ENCODE measurements around the gene AIM2.

The AIM2 gene

DNA sequence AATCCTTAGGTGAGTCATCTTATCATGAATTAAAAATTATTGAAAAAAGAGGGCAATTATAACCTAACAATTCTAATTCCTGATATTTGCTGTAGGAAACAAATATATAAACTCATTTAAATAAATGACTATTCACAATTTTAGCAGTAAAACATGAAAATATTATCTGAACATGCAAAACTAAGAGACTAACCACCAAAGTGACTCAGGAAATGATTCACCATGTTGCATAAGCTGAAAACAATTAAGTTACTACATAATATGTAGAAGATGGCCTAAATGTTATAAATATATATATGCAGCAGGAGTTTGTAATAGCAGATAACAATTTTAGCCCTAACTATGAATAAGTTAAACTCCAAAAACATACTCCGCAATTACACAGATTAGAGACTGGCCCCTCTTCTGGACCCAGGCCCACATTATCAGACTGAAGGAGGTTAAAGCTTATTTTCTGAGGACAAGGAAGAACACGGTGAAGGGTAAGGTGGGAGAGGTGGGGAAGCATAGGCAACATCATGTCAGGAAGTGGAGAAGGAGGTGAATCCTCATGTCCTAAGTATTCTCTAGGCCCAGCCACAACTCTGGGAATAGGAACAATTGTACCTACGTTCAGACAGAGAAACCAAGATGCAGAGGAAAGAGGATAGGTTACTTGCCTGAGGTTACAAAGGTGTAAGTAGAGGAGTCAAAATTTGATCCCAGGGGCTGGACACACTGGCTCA lies 15.6 kb upstream of the AIM2 start:
- no peak overlapping the region for H3K27ac ChIP-seq (ENCODE audit: low read depth, low read length)
- H3K36me3 ChIP-seq (ENCODE audit: control insufficient read depth in 1 of 2, insufficient read depth in 2 of 2, low read length in 2 of 2): no peaks in the 10 kb centered on the region
- H3K9ac ChIP-seq (ENCODE audit: low read depth in 1 of 2, low read length in 2 of 2): no peak overlapping the region
- H3K27me3 ChIP-seq (ENCODE audit: control insufficient read depth in 1 of 2, insufficient read depth in 2 of 2, low read length in 2 of 2): no peaks in the 10 kb centered on the region
- no peaks in the 10 kb centered on the region for H3K9me3 ChIP-seq (ENCODE audit: control insufficient read depth in 1 of 2, low read length in 2 of 2)
- no peak overlapping the region for H3K4me3 ChIP-seq (ENCODE audit: low read depth in 1 of 2, low read length in 2 of 2)
- no peaks in the 10 kb centered on the region for H3K4me1 ChIP-seq (ENCODE audit: control insufficient read depth in 1 of 2, insufficient read depth in 2 of 2, low read length in 2 of 2)

DNA sequence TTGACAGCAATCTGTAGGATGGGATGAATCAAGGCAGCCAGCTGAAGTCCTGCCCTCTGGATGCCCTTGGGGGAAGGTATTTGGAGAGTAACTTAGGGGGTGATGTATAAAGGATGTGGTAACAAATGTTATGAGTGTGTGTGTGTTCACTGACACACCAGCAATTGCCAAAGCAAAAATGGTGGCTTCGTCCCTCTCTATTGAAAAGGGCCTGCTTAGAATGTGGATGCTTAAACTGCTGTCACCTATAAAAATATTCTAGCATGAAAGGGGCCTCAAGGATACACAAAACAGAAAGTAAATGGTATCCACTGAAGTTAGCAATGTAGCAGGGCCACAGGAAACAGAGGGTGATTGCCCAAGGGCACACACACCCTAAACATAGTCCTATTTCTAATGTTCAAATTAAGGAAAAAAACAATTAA lies 15.1 kb upstream of the AIM2 start:
- Histone ChIP-seq H3K4me1 (ENCODE audit: control insufficient read depth in 1 of 2, insufficient read depth in 2 of 2, low read length in 2 of 2) (no peaks in the 10 kb centered on the region), H3K4me3 (ENCODE audit: low read depth in 1 of 2, low read length in 2 of 2) (no peak overlapping the region), H3K9me3 (ENCODE audit: control insufficient read depth in 1 of 2, low read length in 2 of 2) (no peaks in the 10 kb centered on the region), H3K27me3 (ENCODE audit: control insufficient read depth in 1 of 2, insufficient read depth in 2 of 2, low read length in 2 of 2) (no peaks in the 10 kb centered on the region), H3K9ac (ENCODE audit: low read depth in 1 of 2, low read length in 2 of 2) (no peak overlapping the region), H3K27ac (ENCODE audit: low read depth, low read length) (no peak overlapping the region), H3K36me3 (ENCODE audit: control insufficient read depth in 1 of 2, insufficient read depth in 2 of 2, low read length in 2 of 2) (no peaks in the 10 kb centered on the region)

DNA sequence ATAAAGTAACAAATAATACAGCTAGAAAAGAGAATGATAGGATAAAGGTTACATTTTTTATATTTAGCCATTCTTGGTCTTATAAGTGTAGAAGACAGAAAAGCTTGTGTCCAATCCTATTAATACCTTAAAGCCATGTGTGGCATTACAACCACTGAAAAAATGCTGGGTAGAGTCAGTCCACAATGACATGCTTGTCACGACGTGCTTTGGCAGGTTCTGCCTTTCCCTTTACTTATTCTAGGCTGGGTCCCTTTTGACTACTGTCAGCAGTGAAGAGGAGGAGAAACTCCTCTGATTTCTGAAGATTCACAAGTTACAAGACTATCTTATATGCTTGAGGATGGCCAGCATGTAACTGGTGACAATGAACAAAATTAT lies 14.6 kb upstream of the AIM2 start:
- no peaks in the 10 kb centered on the region for H3K36me3 ChIP-seq (ENCODE audit: control insufficient read depth in 1 of 2, insufficient read depth in 2 of 2, low read length in 2 of 2)
- no peaks in the 10 kb centered on the region for H3K9me3 ChIP-seq (ENCODE audit: control insufficient read depth in 1 of 2, low read length in 2 of 2)
- no peaks in the 10 kb centered on the region for H3K4me1 ChIP-seq (ENCODE audit: control insufficient read depth in 1 of 2, insufficient read depth in 2 of 2, low read length in 2 of 2)
- no peak overlapping the region for H3K27ac ChIP-seq (ENCODE audit: low read depth, low read length)
- no peak overlapping the region for H3K4me3 ChIP-seq (ENCODE audit: low read depth in 1 of 2, low read length in 2 of 2)
- no peak overlapping the region for H3K9ac ChIP-seq (ENCODE audit: low read depth in 1 of 2, low read length in 2 of 2)
- no peaks in the 10 kb centered on the region for H3K27me3 ChIP-seq (ENCODE audit: control insufficient read depth in 1 of 2, insufficient read depth in 2 of 2, low read length in 2 of 2)

DNA sequence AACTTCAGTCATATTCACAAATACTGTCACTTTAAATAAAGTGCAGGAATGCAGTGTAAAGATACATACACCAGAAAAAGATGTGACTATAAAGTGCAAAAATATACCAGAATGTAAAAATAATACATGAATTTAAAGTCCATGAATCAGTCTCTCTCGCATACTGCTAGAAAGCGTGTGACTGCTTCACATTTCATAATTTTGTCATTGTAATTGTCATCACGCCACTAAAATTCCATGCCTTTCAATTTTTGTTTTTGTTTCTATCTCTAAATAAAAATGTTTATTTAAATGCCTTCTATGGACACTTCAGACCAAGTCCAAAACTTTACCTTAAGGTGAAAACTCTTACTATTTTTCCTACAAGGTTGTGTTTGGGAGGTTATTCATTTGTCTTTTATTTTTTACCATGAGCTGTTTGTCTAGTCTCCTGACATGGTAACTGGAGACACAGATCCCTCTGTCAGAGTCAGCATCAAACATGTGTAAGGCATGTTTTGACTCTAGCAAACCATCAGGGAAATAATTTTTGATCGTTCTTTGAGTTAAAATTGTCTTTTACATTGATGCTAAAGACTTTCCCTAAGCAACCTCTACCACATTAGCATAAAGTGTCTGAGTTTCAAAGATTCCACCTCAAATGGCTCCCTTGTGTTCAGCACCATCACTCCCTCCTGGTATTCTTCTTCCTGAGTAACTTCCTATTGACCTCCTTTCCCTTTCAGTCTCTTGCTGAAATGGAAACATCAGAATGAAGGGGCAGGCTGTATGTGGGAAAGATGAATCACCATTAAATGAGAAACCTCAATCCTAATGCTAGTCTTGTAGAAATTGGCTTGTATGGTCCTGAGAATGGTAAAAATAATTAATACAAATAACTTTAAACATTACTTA lies 14.0 kb upstream of the AIM2 start:
- Histone ChIP-seq H3K9me3 (ENCODE audit: control insufficient read depth in 1 of 2, low read length in 2 of 2) (no peaks in the 10 kb centered on the region), H3K4me1 (ENCODE audit: control insufficient read depth in 1 of 2, insufficient read depth in 2 of 2, low read length in 2 of 2) (no peaks in the 10 kb centered on the region), H3K9ac (ENCODE audit: low read depth in 1 of 2, low read length in 2 of 2) (no peak overlapping the region), H3K27me3 (ENCODE audit: control insufficient read depth in 1 of 2, insufficient read depth in 2 of 2, low read length in 2 of 2) (no peaks in the 10 kb centered on the region), H3K27ac (ENCODE audit: low read depth, low read length) (no peak overlapping the region), H3K36me3 (ENCODE audit: control insufficient read depth in 1 of 2, insufficient read depth in 2 of 2, low read length in 2 of 2) (no peaks in the 10 kb centered on the region), H3K4me3 (ENCODE audit: low read depth in 1 of 2, low read length in 2 of 2) (no peak overlapping the region)

DNA sequence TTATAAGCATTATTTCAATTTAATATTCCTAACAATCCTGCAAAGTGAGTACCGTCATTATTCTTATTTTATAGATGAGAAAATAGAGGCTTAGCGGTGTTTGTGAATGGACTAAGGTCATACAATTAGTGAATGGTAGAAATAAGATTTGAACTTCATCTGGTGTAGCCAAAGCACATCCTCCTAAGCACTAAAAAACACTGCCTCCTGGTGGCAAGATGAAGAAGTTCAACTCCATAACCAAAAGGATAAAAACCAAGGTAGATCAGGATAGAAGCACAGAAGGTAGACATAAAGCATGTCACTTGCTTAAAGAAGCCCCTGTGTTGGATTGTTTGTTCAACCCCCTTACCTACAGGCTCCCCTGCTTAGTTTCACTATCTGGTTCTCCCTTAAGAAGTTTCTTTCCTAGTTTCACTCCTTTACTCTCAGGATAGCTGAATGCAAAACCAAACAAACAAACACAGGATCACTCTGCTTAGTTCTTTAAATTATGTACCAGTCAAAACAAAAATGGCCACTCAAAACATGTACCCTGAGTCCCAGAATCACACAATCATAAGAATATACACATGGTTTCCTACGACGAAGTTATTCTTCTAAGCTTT lies 12.7 kb upstream of the AIM2 start:
- Histone ChIP-seq H3K27me3 (ENCODE audit: control insufficient read depth in 1 of 2, insufficient read depth in 2 of 2, low read length in 2 of 2) (no peaks in the 10 kb centered on the region), H3K36me3 (ENCODE audit: control insufficient read depth in 1 of 2, insufficient read depth in 2 of 2, low read length in 2 of 2) (no peaks in the 10 kb centered on the region), H3K9me3 (ENCODE audit: control insufficient read depth in 1 of 2, low read length in 2 of 2) (no peaks in the 10 kb centered on the region), H3K4me3 (ENCODE audit: low read depth in 1 of 2, low read length in 2 of 2) (no peak overlapping the region), H3K27ac (ENCODE audit: low read depth, low read length) (no peak overlapping the region), H3K9ac (ENCODE audit: low read depth in 1 of 2, low read length in 2 of 2) (no peak overlapping the region), H3K4me1 (ENCODE audit: control insufficient read depth in 1 of 2, insufficient read depth in 2 of 2, low read length in 2 of 2) (no peaks in the 10 kb centered on the region)

DNA sequence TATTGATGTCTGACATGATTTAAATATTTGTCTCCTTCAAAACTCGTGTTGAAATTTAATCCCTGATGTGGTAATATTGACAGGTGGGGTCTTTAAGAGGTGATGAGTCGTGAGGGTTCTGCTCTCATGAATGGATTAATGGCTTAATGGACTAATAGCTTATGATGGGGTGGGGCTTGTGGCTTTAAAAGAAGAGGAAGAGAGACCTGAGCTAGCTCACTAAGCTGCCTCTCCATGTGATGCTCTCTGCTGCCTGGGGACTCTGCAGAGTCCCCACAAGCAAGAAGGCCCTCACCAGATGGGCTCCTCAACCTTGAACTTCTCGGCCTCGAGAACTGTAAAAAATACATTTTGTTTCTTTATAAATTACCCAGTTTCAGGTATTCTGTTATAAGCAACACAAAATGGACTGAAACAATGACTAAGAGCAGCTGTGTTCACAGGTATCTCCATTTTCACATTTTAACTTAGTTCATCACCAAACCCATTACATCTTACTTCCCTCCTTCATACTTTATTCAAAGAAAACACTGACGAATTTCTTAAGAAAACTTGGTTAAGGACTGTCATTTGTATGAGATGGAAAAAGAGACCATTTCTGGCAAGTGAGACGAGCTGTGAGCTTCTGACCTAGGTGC lies 12.1 kb upstream of the AIM2 start:
- no peaks in the 10 kb centered on the region for H3K4me1 ChIP-seq (ENCODE audit: control insufficient read depth in 1 of 2, insufficient read depth in 2 of 2, low read length in 2 of 2)
- no peaks in the 10 kb centered on the region for H3K9me3 ChIP-seq (ENCODE audit: control insufficient read depth in 1 of 2, low read length in 2 of 2)
- H3K4me3 ChIP-seq (ENCODE audit: low read depth in 1 of 2, low read length in 2 of 2): no peak overlapping the region
- H3K27me3 ChIP-seq (ENCODE audit: control insufficient read depth in 1 of 2, insufficient read depth in 2 of 2, low read length in 2 of 2): no peaks in the 10 kb centered on the region
- no peaks in the 10 kb centered on the region for H3K36me3 ChIP-seq (ENCODE audit: control insufficient read depth in 1 of 2, insufficient read depth in 2 of 2, low read length in 2 of 2)
- no peak overlapping the region for H3K9ac ChIP-seq (ENCODE audit: low read depth in 1 of 2, low read length in 2 of 2)
- no peak overlapping the region for H3K27ac ChIP-seq (ENCODE audit: low read depth, low read length)

DNA sequence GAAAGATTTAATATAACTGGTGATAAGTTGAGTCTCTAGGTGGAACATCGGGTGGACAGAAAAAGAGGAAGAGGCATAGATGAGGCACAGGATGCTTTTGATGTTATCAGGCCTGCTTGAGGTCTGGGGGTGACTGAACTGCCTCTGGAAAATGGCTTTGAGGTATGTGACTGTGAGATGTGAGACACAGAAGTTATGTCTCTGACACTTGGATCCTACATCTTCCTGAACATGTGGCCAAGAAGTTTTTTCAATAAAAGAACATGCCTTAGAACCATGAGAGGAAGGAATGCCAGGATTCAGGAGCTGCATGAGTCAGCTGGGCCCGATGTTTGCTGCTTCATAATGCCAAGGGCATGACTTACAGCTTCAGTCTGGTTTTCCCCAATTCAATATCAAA lies 11.5 kb upstream of the AIM2 start:
- Histone ChIP-seq H3K9ac (ENCODE audit: low read depth in 1 of 2, low read length in 2 of 2) (no peak overlapping the region), H3K4me1 (ENCODE audit: control insufficient read depth in 1 of 2, insufficient read depth in 2 of 2, low read length in 2 of 2) (no peaks in the 10 kb centered on the region), H3K4me3 (ENCODE audit: low read depth in 1 of 2, low read length in 2 of 2) (no peak overlapping the region)

DNA sequence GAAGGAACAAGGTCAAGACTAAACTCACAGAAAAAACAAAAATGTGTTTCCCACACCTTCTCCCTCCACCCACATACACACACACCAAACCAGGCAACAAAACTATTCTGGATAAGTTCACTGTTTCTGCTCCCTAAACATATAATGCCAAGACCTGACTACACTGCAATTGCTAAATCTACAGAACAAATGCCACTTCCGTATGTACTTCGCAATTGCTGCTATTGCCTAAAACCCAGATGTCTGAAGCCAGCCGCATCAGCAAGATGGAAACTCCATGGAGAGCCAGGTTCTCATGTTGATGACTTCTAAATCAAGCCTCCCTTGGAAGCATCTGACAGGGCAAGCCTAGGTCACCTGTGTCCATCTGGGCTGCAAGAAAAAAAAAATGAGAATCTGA lies 8.3 kb upstream of the AIM2 start:
- Histone ChIP-seq H3K27ac (ENCODE audit: low read depth, low read length) (no peak overlapping the region), H3K4me3 (ENCODE audit: low read depth in 1 of 2, low read length in 2 of 2) (no peak overlapping the region)

More for the DNA sequence above, 11.5 kb upstream of the AIM2 start:
- Histone ChIP-seq H3K9me3 (ENCODE audit: control insufficient read depth in 1 of 2, low read length in 2 of 2) (no peaks in the 10 kb centered on the region), H3K27me3 (ENCODE audit: control insufficient read depth in 1 of 2, insufficient read depth in 2 of 2, low read length in 2 of 2) (no peaks in the 10 kb centered on the region), H3K36me3 (ENCODE audit: control insufficient read depth in 1 of 2, insufficient read depth in 2 of 2, low read length in 2 of 2) (no peaks in the 10 kb centered on the region), H3K27ac (ENCODE audit: low read depth, low read length) (no peak overlapping the region)

DNA sequence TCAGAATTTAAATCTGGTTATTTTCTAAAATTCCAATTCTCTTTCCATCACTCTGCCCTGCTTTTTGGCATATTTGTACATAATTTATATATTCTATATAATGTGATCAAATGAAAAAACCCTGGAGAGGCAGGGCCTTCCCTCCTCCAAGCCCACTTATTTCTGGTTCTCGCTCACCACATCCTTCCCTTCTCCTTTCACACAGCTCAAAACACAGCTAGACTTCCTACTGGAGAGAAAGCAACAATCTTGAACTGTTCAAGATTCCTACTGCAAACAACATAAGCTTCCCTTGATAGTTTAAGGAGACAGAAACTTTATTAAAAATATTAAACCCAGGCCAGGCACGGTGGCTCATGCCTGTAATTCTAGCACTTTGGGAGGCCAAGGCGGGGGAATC lies 7.6 kb upstream of the AIM2 start:
- H3K9ac ChIP-seq (ENCODE audit: low read depth in 1 of 2, low read length in 2 of 2): no peak overlapping the region
- H3K27ac ChIP-seq (ENCODE audit: low read depth, low read length): no peak overlapping the region
- no peaks in the 10 kb centered on the region for H3K27me3 ChIP-seq (ENCODE audit: control insufficient read depth in 1 of 2, insufficient read depth in 2 of 2, low read length in 2 of 2)
- no peak overlapping the region for H3K4me3 ChIP-seq (ENCODE audit: low read depth in 1 of 2, low read length in 2 of 2)
- H3K9me3 ChIP-seq (ENCODE audit: control insufficient read depth in 1 of 2, low read length in 2 of 2): no peaks in the 10 kb centered on the region
- no peaks in the 10 kb centered on the region for H3K4me1 ChIP-seq (ENCODE audit: control insufficient read depth in 1 of 2, insufficient read depth in 2 of 2, low read length in 2 of 2)
- no peaks in the 10 kb centered on the region for H3K36me3 ChIP-seq (ENCODE audit: control insufficient read depth in 1 of 2, insufficient read depth in 2 of 2, low read length in 2 of 2)

More for the DNA sequence above, 8.3 kb upstream of the AIM2 start:
- Histone ChIP-seq H3K9me3 (ENCODE audit: control insufficient read depth in 1 of 2, low read length in 2 of 2) (no peaks in the 10 kb centered on the region), H3K4me1 (ENCODE audit: control insufficient read depth in 1 of 2, insufficient read depth in 2 of 2, low read length in 2 of 2) (no peaks in the 10 kb centered on the region), H3K9ac (ENCODE audit: low read depth in 1 of 2, low read length in 2 of 2) (no peak overlapping the region), H3K36me3 (ENCODE audit: control insufficient read depth in 1 of 2, insufficient read depth in 2 of 2, low read length in 2 of 2) (no peaks in the 10 kb centered on the region), H3K27me3 (ENCODE audit: control insufficient read depth in 1 of 2, insufficient read depth in 2 of 2, low read length in 2 of 2) (no peaks in the 10 kb centered on the region)

DNA sequence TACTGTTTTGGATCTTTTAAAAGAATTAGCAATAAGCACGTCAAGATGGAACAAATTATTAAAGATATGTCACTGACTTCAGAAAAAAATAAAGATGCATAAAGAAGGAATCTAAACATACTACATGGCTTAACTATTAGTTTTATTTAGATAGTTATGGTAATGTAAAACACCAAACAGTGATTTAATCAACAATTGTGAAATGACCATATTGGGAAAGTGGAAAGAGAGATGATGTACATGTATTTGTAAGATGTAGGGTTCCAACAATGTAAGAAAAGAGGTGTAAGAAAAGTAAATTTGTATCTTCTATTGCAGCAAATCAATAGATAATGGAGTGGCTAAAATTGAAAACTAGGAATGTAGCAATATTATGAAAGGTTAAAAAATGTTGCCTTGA lies 6.4 kb upstream of the AIM2 start:
- Histone ChIP-seq H3K9me3 (ENCODE audit: control insufficient read depth in 1 of 2, low read length in 2 of 2) (no peaks in the 10 kb centered on the region), H3K9ac (ENCODE audit: low read depth in 1 of 2, low read length in 2 of 2) (no peak overlapping the region), H3K4me3 (ENCODE audit: low read depth in 1 of 2, low read length in 2 of 2) (no peak overlapping the region), H3K36me3 (ENCODE audit: control insufficient read depth in 1 of 2, insufficient read depth in 2 of 2, low read length in 2 of 2) (no peaks in the 10 kb centered on the region), H3K27me3 (ENCODE audit: control insufficient read depth in 1 of 2, insufficient read depth in 2 of 2, low read length in 2 of 2) (peaks cover 0 to 3% of the 10 kb centered on the region in 2 donors), H3K4me1 (ENCODE audit: control insufficient read depth in 1 of 2, insufficient read depth in 2 of 2, low read length in 2 of 2) (no peaks in the 10 kb centered on the region), H3K27ac (ENCODE audit: low read depth, low read length) (no peak overlapping the region)

Data from duodenal mucosa (tissue), 2 donors.